Thoracic aorta (tissue), 2 donors: Measurements from ENCODE around the gene TPPP. TPM values are rescaled to one million over a fixed set of nuclear protein-coding genes. Genes with fewer than 3 reads are reported as not detected.

Source experiments
- ATAC-seq: fragments of 150-250 bp; one replicate; pipeline ENCODE4 v1.8.0; 2017; ENCODE audit warnings: low read depth; ENCODE audit not compliant: insufficient number of reproducible peaks, low FRiP score
- DNase-seq: peaks from one replicate; pipeline ENCODE4 v3.0.0-alpha.2; 2020; ENCODE audit warnings: low spot score
- H3K27ac ChIP-seq, 2 donors: fragments of 200-600 bp; sonication (generic); 1 replicate in 1 of 2; 2 replicates in 1 of 2; pipeline ENCODE4 v1.5.1; 2016; ENCODE audit warnings: mild to moderate bottlenecking in 2 of 2, moderate library complexity in 2 of 2
- H3K27me3 ChIP-seq: fragments of 200-600 bp; sonication (generic); replicated peaks from 2 replicates; pipeline ENCODE4 v1.6.0; 2016; ENCODE audit warnings: mild to moderate bottlenecking; ENCODE audit not compliant: insufficient read depth
- H3K36me3 ChIP-seq: fragments of 200-600 bp; sonication (generic); one replicate; pipeline ENCODE4 v1.5.1; 2016
- H3K4me1 ChIP-seq, 2 donors: fragments of 200-600 bp; sonication (generic); 1 replicate in 1 of 2; 2 replicates in 1 of 2; pipeline versions ENCODE4 v1.5.1 to v1.6.0; 2016; ENCODE audit warnings: low read depth in 2 of 2, mild to moderate bottlenecking in 1 of 2; ENCODE audit not compliant: control insufficient read depth in 1 of 2
- H3K4me3 ChIP-seq: fragments of 200-600 bp; sonication (generic); 2 replicates; pipeline ENCODE4 v1.5.1; 2016; ENCODE audit warnings: mild to moderate bottlenecking
- H3K9me3 ChIP-seq: fragments of 200-600 bp; sonication (generic); 2 replicates; pipeline ENCODE4 v1.5.1; 2016
- CTCF ChIP-seq: fragments of 200-600 bp; sonication (generic); IDR thresholded peaks from one replicate; pipeline ENCODE4 v1.5.1; 2019; ENCODE audit warnings: antibody characterized with exemption
- total RNA-seq, 2 donors: library from RNA; depleted of rRNA; stranded (reverse); fragments of >200 nt; gene quantifications; one replicate each; pipeline versions ENCODE4 v1.1.0 to v1.2.3, GENCODE V29; 2016

Gene TPPP
- total RNA-seq, 2 donors from 2014 or later: 9.9 to 13.0 TPM

GRCh38 chr5:665541-665955 is 27.6 kb downstream of the TPPP start:
- no peak for TF ChIP-seq CTCF
- Histone ChIP-seq H3K4me1 (no peaks in the 10 kb centered on the region), H3K36me3 (peaks cover 20% of the 10 kb centered on the region), H3K4me3 (no peak overlapping the region), H3K27me3 (no peaks in the 10 kb centered on the region), H3K9me3 (no peaks in the 10 kb centered on the region), H3K27ac (no peak overlapping the region)
- DNase-seq: no peak
- ATAC-seq: no peak

DNA sequence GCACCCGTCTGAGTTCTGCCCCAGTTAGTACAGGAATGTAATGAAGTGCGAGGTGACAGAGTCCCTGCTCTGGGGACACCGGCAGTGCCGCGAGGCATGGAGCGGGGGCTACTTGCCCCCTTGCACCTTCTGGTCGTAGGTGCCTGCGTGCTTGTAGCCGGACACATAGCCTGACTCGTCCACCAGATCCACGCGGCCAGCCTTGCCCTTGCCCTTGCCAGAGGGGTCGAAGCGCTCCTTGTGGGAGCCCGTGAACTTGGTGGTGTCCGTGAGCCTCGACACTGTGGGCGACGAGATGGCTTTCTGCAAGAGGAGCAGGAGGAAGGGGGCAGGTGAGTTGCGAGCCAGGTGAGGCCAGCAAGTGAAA is 28.2 kb downstream of the TPPP start:
- no peak overlapping the region for H3K4me3 ChIP-seq
- H3K27ac ChIP-seq: no peak overlapping the region
- DNase-seq: no peak
- peaks cover 20% of the 10 kb centered on the region for H3K36me3 ChIP-seq
- no peak for ATAC-seq
- no peaks in the 10 kb centered on the region for H3K9me3 ChIP-seq
- TF ChIP-seq CTCF: no peak
- no peaks in the 10 kb centered on the region for H3K4me1 ChIP-seq
- H3K27me3 ChIP-seq: no peaks in the 10 kb centered on the region

DNA sequence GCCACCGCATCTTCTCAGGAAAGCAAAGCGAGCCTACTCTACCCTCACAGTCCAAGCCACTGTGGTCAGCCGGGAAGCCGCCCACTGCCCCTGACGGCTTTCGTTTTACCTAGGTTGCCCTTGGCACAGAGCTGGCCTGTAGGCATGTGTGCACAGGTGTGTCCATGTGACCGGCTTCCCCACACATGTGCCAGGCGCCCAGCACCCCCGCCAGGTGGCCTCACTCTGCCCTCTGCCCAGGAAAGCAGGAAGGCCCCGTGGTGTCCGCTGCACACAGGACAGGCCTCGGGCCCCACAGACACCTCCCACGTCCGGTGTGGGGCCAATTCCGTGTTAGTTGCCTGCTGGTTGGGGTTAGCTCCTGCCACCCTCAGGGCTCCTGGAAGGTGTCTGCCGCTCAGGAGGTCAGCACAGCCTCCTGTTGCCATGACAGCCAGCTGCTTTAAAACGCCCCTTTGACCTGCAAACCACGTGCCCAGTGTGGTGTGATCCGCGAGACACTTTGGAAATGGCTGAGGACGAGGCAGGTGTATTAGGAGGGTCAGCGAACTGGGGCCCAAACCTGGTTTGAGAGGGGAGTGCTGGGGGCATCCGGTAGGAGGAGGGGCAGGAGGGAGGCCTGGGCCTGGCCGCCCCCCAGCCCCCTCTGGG is 28.7 kb downstream of the TPPP start:
- no peak for TF ChIP-seq CTCF
- Histone ChIP-seq H3K4me3 (no peak overlapping the region), H3K9me3 (no peaks in the 10 kb centered on the region), H3K36me3 (peaks cover 20% of the 10 kb centered on the region), H3K4me1 (no peaks in the 10 kb centered on the region), H3K27me3 (no peaks in the 10 kb centered on the region), H3K27ac (no peak overlapping the region)
- ATAC-seq: no peak
- DNase-seq: no peak

DNA sequence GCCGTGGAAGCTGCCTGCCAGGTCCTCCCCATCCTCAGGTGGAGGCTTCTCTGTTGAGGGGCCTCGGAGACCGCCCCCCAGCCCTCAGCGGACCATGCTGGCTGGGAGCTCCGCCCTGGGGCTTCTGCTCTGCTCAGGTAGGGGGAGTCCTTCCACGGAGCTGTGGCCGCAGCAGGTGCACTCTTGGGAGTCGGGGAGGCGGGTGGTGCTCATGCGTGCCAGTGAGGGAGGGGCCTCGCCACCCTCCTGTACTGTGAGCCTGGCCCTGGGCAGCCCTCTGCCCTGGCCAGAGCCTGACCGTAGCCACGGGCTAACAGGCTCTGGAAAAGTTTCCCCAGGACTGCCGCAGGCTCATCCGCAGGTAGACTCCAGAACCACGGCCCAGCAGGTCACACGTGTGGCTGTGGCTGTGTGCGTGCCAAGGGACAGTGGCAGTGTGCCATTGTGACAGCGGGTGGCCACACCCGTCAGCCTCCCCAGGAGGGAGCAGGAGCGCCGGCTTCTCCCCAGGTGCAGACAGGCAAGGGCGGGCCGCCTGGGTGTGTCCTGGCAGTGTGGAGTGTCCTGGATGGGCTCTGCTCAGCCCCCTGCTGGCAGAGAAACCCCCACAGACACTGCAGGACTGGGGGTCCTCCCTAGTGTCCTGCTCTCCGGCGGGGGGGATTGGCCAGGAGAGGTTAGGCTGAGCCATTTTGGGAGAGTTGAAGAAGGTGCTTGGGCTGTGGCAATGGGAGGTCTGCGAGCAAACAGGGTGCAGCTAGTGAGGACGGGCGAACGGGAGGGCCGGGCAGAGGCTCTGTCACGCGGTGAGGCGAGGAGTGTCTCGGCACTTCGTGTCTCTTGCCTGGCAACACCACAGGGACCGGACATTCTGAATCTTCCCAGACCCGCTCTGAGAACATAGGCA is 29.5 kb downstream of the TPPP start:
- TF ChIP-seq CTCF: no peak
- DNase-seq (no peak), ATAC-seq (no peak)
- H3K27ac ChIP-seq: no peak overlapping the region
- no peaks in the 10 kb centered on the region for H3K4me1 ChIP-seq
- H3K36me3 ChIP-seq: peaks cover 20% of the 10 kb centered on the region
- H3K4me3 ChIP-seq: no peak overlapping the region
- H3K27me3 ChIP-seq: no peaks in the 10 kb centered on the region
- H3K9me3 ChIP-seq: no peaks in the 10 kb centered on the region

DNA sequence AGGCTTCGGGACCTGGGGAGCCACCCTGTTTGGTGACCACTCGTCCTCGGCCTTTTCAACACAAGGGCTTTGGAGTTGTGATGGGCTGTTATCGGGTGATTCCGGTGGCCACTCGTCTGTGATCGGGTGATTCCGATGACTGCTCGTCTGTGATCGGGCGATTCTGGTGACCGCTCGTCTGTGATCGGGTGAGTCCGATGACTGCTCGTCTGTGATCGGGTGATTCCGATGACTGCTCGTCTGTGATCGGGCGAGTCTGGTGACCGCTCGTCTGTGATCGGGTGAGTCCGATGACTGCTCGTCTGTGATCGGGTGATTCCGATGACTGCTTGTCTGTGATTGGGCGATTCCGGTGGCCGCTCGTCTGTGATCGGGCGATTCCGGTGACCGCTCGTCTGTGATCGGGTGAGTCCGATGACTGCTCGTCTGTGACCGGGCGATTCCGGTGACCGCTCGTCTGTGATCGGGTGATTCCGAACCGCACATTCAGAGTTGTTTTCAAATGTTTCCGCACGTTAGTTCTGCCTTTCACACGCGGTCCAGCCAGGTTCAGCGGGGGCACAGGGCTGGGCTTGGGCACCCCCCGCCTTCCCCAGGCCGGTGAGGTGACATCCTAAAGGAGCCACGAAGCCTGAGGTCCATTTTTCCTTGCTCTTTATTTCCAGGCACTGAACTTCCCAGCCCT is 30.3 kb downstream of the TPPP start:
- Histone ChIP-seq H3K4me1 (no peaks in the 10 kb centered on the region), H3K27me3 (no peaks in the 10 kb centered on the region), H3K4me3 (no peak overlapping the region), H3K27ac (no peak overlapping the region), H3K9me3 (no peaks in the 10 kb centered on the region), H3K36me3 (peaks cover 24% of the 10 kb centered on the region)
- ATAC-seq: no peak
- DNase-seq: no peak
- no peak for TF ChIP-seq CTCF
